HepG2 (cell line): ENCODE data around the gene PRKD2. TPM values are rescaled to one million over a fixed set of nuclear protein-coding genes. Genes with fewer than 3 reads are reported as not detected.

Experiments
- ATAC-seq: fragments of 200-7000 bp; cut with Tn5 transposase; 3 replicates; pipeline ENCODE4 v1.9.1; 2020; ENCODE audit warnings: mild to moderate bottlenecking, moderate library complexity
- BruUV-seq: library from RNA; stranded (reverse); fragments of 400-500 nt; replicated peaks from 2 replicates; lab custom pipeline; 2021; lab: Mats Ljungman, UMichigan
- CTCF ChIA-PET: fragments of 300-600 bp; formaldehyde crosslinking; extraction: SDS; loops from one replicate; lab custom pipeline; 2021; ENCODE audit warnings: low total read pairs, inconsistent platforms, low intra/inter-chr PET ratio; lab: Yijun Ruan, JAX
- POLR2A ChIA-PET: fragments of 350-600 bp; sonication (Branson Sonifier 250); formaldehyde crosslinking; loops from one replicate; lab custom pipeline; 2020; ENCODE audit warnings: antibody characterized with exemption, inconsistent platforms; lab: Yijun Ruan, JAX
- DNase-seq: peaks from one replicate; pipeline ENCODE4 v3.0.0-alpha.2; 2015; ENCODE audit warnings: low spot score
- FAIRE-seq: peaks from 3 replicates; lab custom pipeline; 2011; peaks lifted over from hg19 to GRCh38; lab: Jason Lieb, UNC
- H2AFZ ChIP-seq: one replicate; pipeline ENCODE4 v1.6.1; 2011; ENCODE audit warnings: low read length, inconsistent platforms
- H3K27ac ChIP-seq: fragments of 300-600 bp; 3 replicates; pipeline ENCODE4 v1.8.0; 2011; ENCODE audit warnings: mixed run types, mild to moderate bottlenecking, mixed read lengths, low read length, inconsistent platforms; ENCODE audit not compliant: insufficient read depth; ENCODE audit errors: extremely low read length
- H3K27me3 ChIP-seq, 2 experiments: fragments of 200-600 bp in 1 of 2; 2 replicates in 1 of 2; 3 replicates in 1 of 2; pipeline versions ENCODE4 v1.6.0 to v1.8.0; 2011; ENCODE audit warnings: low read length in 2 of 2, mild to moderate bottlenecking in 2 of 2, moderate library complexity in 2 of 2, inconsistent platforms in 1 of 2; ENCODE audit not compliant: insufficient read depth in 2 of 2, control insufficient read depth in 1 of 2
- H3K36me3 ChIP-seq, 2 experiments: fragments of 200-600 bp in 1 of 2; replicated peaks in 1 of 2; 2 replicates in 1 of 2; 3 replicates in 1 of 2; pipeline versions ENCODE4 v1.5.1 to v1.8.0; 2011; ENCODE audit warnings: low read length in 2 of 2, inconsistent platforms in 1 of 2; ENCODE audit not compliant: insufficient read depth in 2 of 2, control insufficient read depth in 1 of 2
- H3K4me1 ChIP-seq: 2 replicates; pipeline ENCODE4 v1.5.1; 2012; ENCODE audit warnings: low read length, inconsistent platforms; ENCODE audit not compliant: insufficient read depth
- H3K4me2 ChIP-seq: 2 replicates; pipeline ENCODE4 v1.6.0; 2011; ENCODE audit warnings: low read depth, low read length, inconsistent platforms
- H3K4me3 ChIP-seq, 3 experiments: fragments of 200-600 bp in 1 of 3; sonication (generic), shearing (Covaris generic) in 1 of 3; replicated peaks in 1 of 3; 2 replicates each; pipeline ENCODE4 v1.5.1; 2011 to 2016; ENCODE audit warnings: low read length in 3 of 3, inconsistent platforms in 2 of 3, low read depth in 2 of 3, mild to moderate bottlenecking in 2 of 3, control low read depth in 1 of 3, mixed read lengths in 1 of 3; ENCODE audit not compliant: insufficient read depth in 1 of 3
- H3K79me2 ChIP-seq: one replicate; pipeline ENCODE4 v1.6.1; 2011; ENCODE audit warnings: low read length, inconsistent platforms; ENCODE audit not compliant: insufficient read depth
- H3K9ac ChIP-seq: 2 replicates; pipeline ENCODE4 v1.6.0; 2011; ENCODE audit warnings: mild to moderate bottlenecking, low read depth, low read length, inconsistent platforms; ENCODE audit not compliant: insufficient read depth
- H3K9me3 ChIP-seq: 2 replicates; pipeline ENCODE4 v1.5.1; 2012; ENCODE audit warnings: mild to moderate bottlenecking, low read length
- H4K20me1 ChIP-seq: 2 replicates; pipeline ENCODE4 v1.6.0; 2011; ENCODE audit warnings: inconsistent platforms, mild to moderate bottlenecking, low read length, moderate library complexity; ENCODE audit not compliant: insufficient read depth
- FOXK1 ChIP-seq: sonication (generic); formaldehyde crosslinking; IDR thresholded peaks from 2 replicates; pipeline ENCODE4 v1.4.0; 2020; ENCODE audit warnings: low read depth, missing genetic modification reagents, borderline replicate concordance
- FOXO1 ChIP-seq: sonication (generic); formaldehyde crosslinking; IDR thresholded peaks from 2 replicates; pipeline ENCODE4 v1.4.0; 2020; ENCODE audit warnings: missing genetic modification reagents
- KLF15 ChIP-seq: sonication (generic); formaldehyde crosslinking; IDR thresholded peaks from 2 replicates; pipeline ENCODE4 v1.8.1; 2023; ENCODE audit warnings: borderline replicate concordance, mild to moderate bottlenecking, inconsistent platforms, missing genetic modification reagents, mixed read lengths
- KLF6 ChIP-seq: IDR thresholded peaks from 2 replicates; pipeline ENCODE4 v1.8.0; 2016; ENCODE audit warnings: missing biosample characterization, missing genetic modification reagents
- MTA1 ChIP-seq: sonication (generic); formaldehyde crosslinking; IDR thresholded peaks from 2 replicates; pipeline ENCODE4 v1.4.0; 2020; ENCODE audit warnings: missing genetic modification reagents, mild to moderate bottlenecking, borderline replicate concordance
- MTF1 ChIP-seq: sonication (generic); formaldehyde crosslinking; IDR thresholded peaks from 2 replicates; pipeline ENCODE4 v1.5.0; 2020; ENCODE audit warnings: missing genetic modification reagents
- PAXIP1 ChIP-seq: sonication (generic); formaldehyde crosslinking; conservative IDR thresholded peaks from 2 replicates; pipeline ENCODE4 v1.4.0; 2020; ENCODE audit warnings: mild to moderate bottlenecking, missing genetic modification reagents, moderate library complexity
- PPARG ChIP-seq: conservative IDR thresholded peaks from 2 replicates; pipeline ENCODE4 v1.6.1; 2016; ENCODE audit warnings: missing biosample characterization, missing genetic modification reagents
- SALL1 ChIP-seq: sonication (generic); formaldehyde crosslinking; IDR thresholded peaks from 2 replicates; pipeline ENCODE4 v1.8.0; 2022; ENCODE audit warnings: mild to moderate bottlenecking, missing genetic modification reagents
- SMARCE1 ChIP-seq: fragments of 450-650 bp; IDR thresholded peaks from 2 replicates; pipeline ENCODE4 v1.6.1; 2017; ENCODE audit warnings: borderline replicate concordance
- ZBTB7A ChIP-seq: sonication (generic); formaldehyde crosslinking; IDR thresholded peaks from 2 replicates; pipeline ENCODE4 v1.8.0; 2022; ENCODE audit warnings: mild to moderate bottlenecking, missing genetic modification reagents
- ZNF687 ChIP-seq: sonication (generic); formaldehyde crosslinking; IDR thresholded peaks from 2 replicates; pipeline ENCODE4 v1.5.1; 2020; ENCODE audit warnings: mild to moderate bottlenecking, missing genetic modification reagents, moderate library complexity
- ZNF891 ChIP-seq: sonication (generic); formaldehyde crosslinking; IDR thresholded peaks from 2 replicates; pipeline ENCODE4 v1.5.0; 2020; ENCODE audit warnings: mild to moderate bottlenecking, missing genetic modification reagents
- WGBS: methylation state at CpG from one replicate; pipeline ENCODE4 v1.1.6; 2017; ENCODE audit warnings: low lambda C conversion rate; 5-methylcytosine and 5-hydroxymethylcytosine counted together
- in situ Hi-C: cut with HindIII; loops from 2 replicates; pipeline ENCODE4 v1.10.0; 2017; ENCODE audit warnings: low pct_unique_long_range_greater_than_20kb; ENCODE audit not compliant: extremely low pct_ligation_motif_present
- intact Hi-C: fragments of 100-400 bp; cut with micrococcal nuclease; formaldehyde crosslinking; loops from one replicate; pipeline ENCODE4 v1.10.0; 2022; ENCODE audit not compliant: unreplicated experiment
- polyA plus RNA-seq, 8 experiments: library from polyadenylated mRNA; depleted of rRNA in 3 of 8; stranded (reverse) in 7 of 8; unstranded in 1 of 8; fragments of >200 nt; fragmentation: Illumina TruSeq in 4 of 8; extraction: Trizol in 4 of 8; gene quantifications; 2 replicates each; pipeline versions ENCODE4 v1.2.1 to v1.2.3, GENCODE V29; 2011 to 2016; ENCODE audit warnings: low read depth in 4 of 8, missing spikeins in 1 of 8, mixed read lengths in 1 of 8; ENCODE audit not compliant: insufficient read depth in 1 of 8
- total RNA-seq, 5 experiments: library from RNA; depleted of rRNA; stranded (reverse); fragments of >200 nt; fragmentation: Illumina TruSeq; extraction: Trizol; gene quantifications; 2 replicates each; pipeline ENCODE4 v1.2.3, GENCODE V29; 2016; ENCODE audit warnings: low read depth in 1 of 5

Gene PRKD2
- total and polyA plus RNA-seq, 2 of the 13 experiments (the other 11 are each of a cell fraction or from before 2014, with no cell fraction given), result 6.7 to 7.3 TPM

- TF ChIP-seq ZNF687, result no peak
- no peak for TF ChIP-seq ZBTB7A (CRISPR knock-in tag)
Measured at GRCh38 chr19:46648961-46649960, 67.7 kb downstream of the PRKD2 start (continued).

GRCh38 chr19:46648060-46648960 lies 68.6 kb downstream of the PRKD2 start:
- ChIA-PET CTCF (no interaction called here), POLR2A (no interaction called here)
- Histone ChIP-seq H3K27me3 (peaks cover 0 to 6% of the 10 kb centered on the region in 2 experiments; a peak in 1 of 5 replicates), H3K9ac (no peak overlapping the region), H3K79me2 (no peaks in the 10 kb centered on the region), H3K4me3 (no peak overlapping the region), H3K4me1 (peaks cover 16% of the 10 kb centered on the region), H2AFZ (no peak overlapping the region), H4K20me1 (no peaks in the 10 kb centered on the region), H3K9me3 (no peaks in the 10 kb centered on the region), H3K27ac (no peak overlapping the region), H3K36me3 (no peaks in the 10 kb centered on the region), H3K4me2 (no peak overlapping the region)
- WGBS, result 79% methylated on average over 48 of the region's 63 CpGs
- in situ Hi-C loops, result no loop called here
- ATAC-seq, result no peak
- intact Hi-C loops, result no loop called here
- BruUV-seq, result no TSS peak
- FAIRE-seq, result no peak
- no peak for DNase-seq
- no peak for TF ChIP-seq MTF1 (CRISPR knock-in tag)
- no peak for TF ChIP-seq SMARCE1
- TF ChIP-seq FOXK1 (CRISPR knock-in tag), result no peak
- TF ChIP-seq FOXO1, result no peak
- TF ChIP-seq SALL1 (CRISPR knock-in tag), result no peak
- no peak for TF ChIP-seq PAXIP1 (CRISPR knock-in tag)
- no peak for TF ChIP-seq ZNF891 (CRISPR knock-in tag)
- TF ChIP-seq KLF6 (CRISPR knock-in tag), result no peak
- no peak for TF ChIP-seq PPARG
- TF ChIP-seq MTA1 (CRISPR knock-in tag), result no peak
- TF ChIP-seq KLF15 (CRISPR knock-in tag), result no peak
